ENCODE data around the gene OSBPL2. TPM values are rescaled to one million over a fixed set of nuclear protein-coding genes. Genes with fewer than 3 reads are reported as not detected.

The OSBPL2 gene
- total RNA-seq, 3 donors from 2014 or later = 17.5 to 22.5 (median 19.2) TPM

DNA sequence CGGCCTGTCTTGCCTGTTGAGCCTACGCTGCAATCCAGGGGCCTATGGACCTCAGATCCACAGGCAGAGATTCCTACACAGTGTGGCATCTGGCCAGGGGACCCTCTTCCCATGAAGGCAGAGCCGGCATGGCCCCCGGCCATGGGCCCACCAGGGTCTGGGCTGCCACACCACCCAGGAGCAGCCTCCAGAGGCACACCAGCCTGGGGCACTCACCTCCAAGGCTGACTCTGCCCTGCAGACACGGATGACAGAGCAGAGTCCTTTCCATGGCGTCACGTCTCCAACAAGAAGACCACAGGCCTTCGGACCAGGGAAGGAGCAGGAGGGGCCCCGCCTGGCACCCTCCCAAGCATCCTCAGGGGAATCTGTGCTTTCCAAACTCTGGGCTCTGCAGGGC lies 14.8 kb upstream of the OSBPL2 start:
- Mint-ChIP-seq H3K27me3 (ENCODE audit: low read depth) (peaks cover 59% of the 10 kb centered on the region), H3K36me3 (ENCODE audit: insufficient read depth) (no peaks in the 10 kb centered on the region), H3K4me3 (no peak overlapping the region), H3K9me3 (no peaks in the 10 kb centered on the region), H3K4me1 (ENCODE audit: low read depth) (peaks cover 7% of the 10 kb centered on the region)
- ATAC-seq (no peak), DNase-seq (no peak)

DNA sequence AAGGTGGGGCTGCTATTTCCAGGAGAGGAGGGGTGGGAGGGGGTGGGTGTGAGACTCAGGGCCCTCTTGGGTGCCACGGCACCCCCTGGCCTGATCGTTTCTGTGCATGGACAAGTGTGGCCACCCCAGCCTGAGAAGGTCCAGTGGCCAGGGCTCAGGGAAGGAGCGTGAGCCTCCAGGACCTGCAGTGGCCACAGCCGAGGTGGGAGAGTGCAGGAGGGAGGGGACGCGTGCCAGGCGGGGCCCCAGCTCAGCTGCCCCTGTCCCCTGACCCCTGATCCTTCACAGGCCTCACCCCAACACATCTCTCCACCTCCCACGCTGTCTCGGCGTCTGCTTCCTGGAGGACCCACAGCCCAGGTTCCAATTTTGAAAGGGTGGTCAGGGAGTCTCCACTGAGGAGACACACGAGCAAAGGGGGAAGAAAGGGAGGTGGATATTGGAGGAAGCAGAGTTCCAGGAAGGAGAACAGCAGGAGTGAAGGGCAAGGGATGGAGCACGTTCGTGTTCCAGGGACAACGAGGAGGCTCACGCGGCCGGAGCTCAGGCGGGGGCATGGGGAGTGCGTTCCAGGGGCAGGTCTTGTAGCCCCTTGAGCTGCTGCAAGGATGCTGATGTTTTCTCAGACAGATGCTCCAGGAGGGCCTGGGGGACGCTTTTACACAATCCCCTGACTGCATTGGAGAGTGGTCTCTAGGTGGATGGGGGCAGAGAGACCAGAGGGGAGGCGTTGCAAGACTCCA lies 14.0 kb upstream of the OSBPL2 start:
- ATAC-seq = no peak
- Mint-ChIP-seq H3K9me3 (no peaks in the 10 kb centered on the region), H3K4me3 (no peak overlapping the region), H3K27me3 (ENCODE audit: low read depth) (peaks cover 52% of the 10 kb centered on the region), H3K4me1 (ENCODE audit: low read depth) (peaks cover 4% of the 10 kb centered on the region), H3K36me3 (ENCODE audit: insufficient read depth) (no peaks in the 10 kb centered on the region)
- DNase-seq = no peak

DNA sequence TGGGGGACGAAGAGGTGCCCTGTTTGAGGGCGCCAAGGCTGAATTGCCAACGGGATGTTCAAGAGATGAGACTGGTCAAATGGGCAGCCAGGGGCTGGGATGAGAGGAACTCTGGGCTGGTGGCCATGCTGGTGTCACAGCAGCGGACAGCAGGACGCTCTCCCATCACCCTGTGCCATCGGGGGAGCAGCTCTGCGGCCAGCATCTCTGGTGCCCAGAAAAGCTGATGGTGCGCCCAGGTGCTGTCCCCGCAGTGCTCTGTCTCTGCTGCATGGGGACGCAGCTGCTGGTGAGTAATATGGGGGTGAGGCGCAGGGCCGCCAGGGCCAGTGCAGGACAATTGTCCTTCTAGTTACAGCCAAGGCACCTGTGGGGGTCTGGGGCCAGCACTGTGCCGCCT lies 13.3 kb upstream of the OSBPL2 start:
- Mint-ChIP-seq H3K36me3 (ENCODE audit: insufficient read depth) (no peaks in the 10 kb centered on the region), H3K9me3 (no peaks in the 10 kb centered on the region), H3K4me3 (no peak overlapping the region), H3K27me3 (ENCODE audit: low read depth) (peaks cover 51% of the 10 kb centered on the region), H3K4me1 (ENCODE audit: low read depth) (peaks cover 4% of the 10 kb centered on the region)
- ATAC-seq (no peak), DNase-seq (no peak)

DNA sequence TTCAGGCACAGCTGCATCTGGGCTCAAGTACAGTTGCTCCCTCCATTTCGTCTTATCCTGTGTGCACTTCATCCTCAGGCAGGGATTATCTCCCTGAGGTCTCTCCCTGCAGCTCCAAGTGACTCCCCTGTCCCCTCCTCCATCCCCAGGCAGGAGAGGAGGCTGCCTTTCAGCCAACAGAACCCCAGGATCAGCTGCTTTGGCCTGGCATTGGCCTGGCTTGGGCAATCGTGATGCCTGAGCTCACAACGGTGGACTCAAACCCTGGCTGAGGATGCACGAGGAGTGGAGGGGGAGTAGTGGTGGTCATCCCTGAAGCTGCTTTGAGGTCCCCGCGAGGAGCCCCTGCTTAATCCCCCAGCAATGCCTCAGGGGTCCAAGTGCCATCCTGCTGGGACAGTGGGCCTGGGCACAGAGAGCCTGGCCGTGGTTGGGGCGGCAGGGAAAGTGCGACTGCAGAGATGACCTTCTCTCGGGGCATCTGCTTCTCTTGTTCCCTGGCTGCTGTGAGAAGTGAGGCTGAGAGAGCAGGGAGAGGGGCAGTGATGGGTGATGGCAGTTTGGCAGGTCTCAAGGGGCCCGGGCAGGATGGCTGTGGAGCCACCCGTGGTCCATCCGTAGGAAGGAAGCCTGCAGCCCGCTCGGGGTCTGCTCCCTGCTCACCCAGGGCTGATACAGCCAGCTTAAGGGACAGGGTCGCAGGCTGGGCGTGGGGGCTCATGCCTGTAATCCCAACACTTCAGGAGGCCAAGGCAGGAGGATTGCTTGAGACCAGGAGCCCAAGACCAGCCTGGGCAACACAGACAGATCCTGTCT lies 12.3 kb upstream of the OSBPL2 start:
- peaks cover 1% of the 10 kb centered on the region for H3K4me1 Mint-ChIP-seq (ENCODE audit: low read depth)
- H3K9me3 Mint-ChIP-seq = no peaks in the 10 kb centered on the region
- peaks cover 46% of the 10 kb centered on the region for H3K27me3 Mint-ChIP-seq (ENCODE audit: low read depth)
- DNase-seq (no peak), ATAC-seq (no peak)
- H3K36me3 Mint-ChIP-seq (ENCODE audit: insufficient read depth) = no peaks in the 10 kb centered on the region
- no peak overlapping the region for H3K4me3 Mint-ChIP-seq

DNA sequence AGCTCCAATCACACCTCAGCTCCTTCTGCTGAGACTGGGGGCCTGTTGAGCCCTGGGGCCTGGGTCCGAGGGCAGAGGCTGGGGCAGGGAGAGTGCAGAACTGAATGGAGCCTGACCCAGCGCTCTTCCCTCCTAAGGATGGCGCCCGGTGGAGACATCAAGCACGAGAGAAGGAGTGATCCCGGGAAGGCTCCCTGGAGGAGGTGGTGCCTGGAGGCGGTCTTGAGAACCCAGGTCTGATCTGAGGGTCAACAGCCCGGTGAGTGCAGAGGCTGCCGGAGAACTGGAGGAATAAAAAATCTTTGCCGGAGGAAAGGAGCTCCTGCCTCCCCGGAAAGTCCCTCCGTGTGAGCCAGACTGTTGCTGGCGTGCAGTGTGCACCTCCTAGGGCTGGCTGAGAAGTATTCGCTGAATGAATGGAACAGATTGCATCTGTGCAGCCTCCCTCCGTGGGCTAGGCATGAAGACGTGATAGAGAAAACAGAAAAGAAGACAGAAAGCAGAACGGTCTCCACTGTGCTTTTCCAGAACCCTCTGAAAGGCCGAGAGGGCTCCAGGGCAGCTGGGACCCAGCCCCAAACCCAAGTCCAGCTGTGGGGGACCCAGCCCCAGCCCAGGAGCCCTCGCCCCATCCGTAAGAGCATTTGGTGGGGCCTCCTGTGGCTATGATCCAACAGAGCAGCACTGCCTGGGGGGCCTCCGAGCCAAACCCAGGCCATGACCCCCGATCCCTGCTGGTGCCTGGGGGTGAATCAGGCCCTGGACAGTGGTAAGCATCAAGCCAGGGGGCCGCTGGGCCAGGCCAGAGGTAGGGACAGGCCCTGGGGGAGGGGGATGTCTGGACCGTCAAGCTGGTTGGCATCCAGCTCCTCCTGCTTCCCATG lies 11.4 kb upstream of the OSBPL2 start:
- no peak for ATAC-seq
- H3K27me3 Mint-ChIP-seq (ENCODE audit: low read depth) = peaks cover 36% of the 10 kb centered on the region
- H3K9me3 Mint-ChIP-seq = no peaks in the 10 kb centered on the region
- H3K36me3 Mint-ChIP-seq (ENCODE audit: insufficient read depth) = no peaks in the 10 kb centered on the region
- DNase-seq = no peak
- no peak overlapping the region for H3K4me3 Mint-ChIP-seq
- no peaks in the 10 kb centered on the region for H3K4me1 Mint-ChIP-seq (ENCODE audit: low read depth)

DNA sequence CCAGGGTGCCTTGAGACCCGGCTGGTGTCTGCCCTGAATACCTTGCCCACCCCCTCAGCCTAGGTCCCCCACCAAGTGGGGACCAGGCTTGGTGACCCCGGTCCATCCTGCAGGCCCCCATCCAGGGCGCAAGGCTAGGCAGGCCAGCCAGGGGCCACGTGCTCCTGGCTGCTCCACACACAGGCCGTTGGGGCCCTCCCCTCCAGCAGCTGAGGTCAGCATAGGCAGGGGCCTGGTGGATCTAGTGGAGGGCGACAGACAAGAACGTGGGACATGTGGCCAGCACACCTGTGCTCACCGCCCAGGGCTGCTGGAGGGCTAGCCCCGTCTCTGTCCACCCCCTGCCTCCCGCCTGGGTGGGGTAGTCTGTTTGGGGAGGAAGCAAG lies 10.7 kb upstream of the OSBPL2 start:
- H3K36me3 Mint-ChIP-seq (ENCODE audit: insufficient read depth) = no peaks in the 10 kb centered on the region
- no peaks in the 10 kb centered on the region for H3K4me1 Mint-ChIP-seq (ENCODE audit: low read depth)
- H3K9me3 Mint-ChIP-seq = no peaks in the 10 kb centered on the region
- ATAC-seq (no peak), DNase-seq (no peak)
- H3K4me3 Mint-ChIP-seq = no peak overlapping the region
- H3K27me3 Mint-ChIP-seq (ENCODE audit: low read depth) = peaks cover 33% of the 10 kb centered on the region

DNA sequence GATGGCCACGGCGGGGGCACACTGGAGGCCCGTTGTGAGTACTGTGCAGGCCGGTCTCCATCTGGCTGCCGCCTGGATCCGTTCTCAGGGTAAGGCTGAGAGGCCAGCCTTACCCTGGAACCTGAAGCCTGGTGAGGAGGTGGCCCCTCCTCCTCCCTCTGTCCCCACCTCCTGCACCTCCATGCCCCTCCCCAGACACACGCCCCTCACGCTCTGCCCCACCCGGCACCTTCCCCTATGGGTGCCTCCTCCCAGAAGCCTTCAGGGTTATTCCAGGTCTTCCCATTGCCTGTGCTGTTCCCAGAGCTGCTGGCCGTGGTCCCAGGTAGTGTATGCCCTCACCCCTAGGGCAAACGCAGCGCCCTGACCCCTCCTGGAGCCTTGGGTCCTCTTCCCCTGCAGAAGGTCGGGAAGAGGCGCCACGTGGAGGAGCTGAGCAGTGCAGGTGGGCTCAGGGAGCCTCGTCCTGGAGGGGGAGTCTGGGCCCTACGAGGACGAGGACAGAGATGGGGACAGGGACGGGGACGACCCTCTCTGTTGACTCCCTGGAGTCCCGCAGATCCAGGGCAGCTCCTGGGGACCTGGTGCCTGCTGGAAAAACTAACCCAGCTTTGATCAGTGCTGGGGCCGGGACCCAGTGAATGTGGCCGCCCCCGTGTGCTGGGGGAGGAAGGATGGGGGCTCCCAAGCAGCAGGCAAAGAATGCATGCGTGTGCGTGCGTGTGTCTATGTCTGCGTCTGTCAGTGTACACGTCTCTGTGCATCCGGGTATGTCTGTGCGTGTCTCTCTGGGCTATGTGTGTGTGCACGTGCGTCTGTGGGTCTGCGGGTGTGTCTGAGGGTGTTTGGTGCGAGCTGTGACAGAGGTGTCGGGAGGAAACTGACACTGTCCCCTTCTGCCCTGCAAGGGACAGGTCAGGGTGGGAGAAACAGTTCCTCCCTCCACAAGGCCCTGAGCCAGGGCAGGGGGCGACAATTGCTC lies 10.1 kb upstream of the OSBPL2 start:
- no peak overlapping the region for H3K4me3 Mint-ChIP-seq
- DNase-seq (no peak), ATAC-seq (no peak)
- peaks cover 26% of the 10 kb centered on the region for H3K27me3 Mint-ChIP-seq (ENCODE audit: low read depth)
- no peaks in the 10 kb centered on the region for H3K9me3 Mint-ChIP-seq
- H3K4me1 Mint-ChIP-seq (ENCODE audit: low read depth) = no peaks in the 10 kb centered on the region
- no peaks in the 10 kb centered on the region for H3K36me3 Mint-ChIP-seq (ENCODE audit: insufficient read depth)

DNA sequence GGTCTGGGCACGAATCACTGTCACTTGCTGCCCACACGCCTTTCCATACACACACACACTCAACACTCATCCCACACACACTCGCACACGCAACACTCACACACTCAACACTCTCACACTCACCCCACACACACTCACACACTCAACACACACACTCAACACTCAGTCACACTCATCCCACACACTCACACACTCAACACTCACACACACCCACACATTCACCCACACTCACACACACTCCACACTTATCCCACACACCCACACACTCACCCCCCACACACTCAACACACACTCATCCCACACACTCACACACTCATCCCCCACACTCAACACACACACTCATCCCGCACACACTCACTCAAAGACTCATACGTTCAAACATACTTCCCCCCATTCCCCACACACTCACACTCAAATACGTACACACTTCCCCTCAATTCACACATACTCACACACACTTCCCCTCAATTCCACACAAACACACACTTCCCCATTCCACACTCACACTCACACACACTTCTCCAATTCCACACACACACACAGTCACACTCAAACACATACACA lies 9.3 kb upstream of the OSBPL2 start:
- Mint-ChIP-seq H3K9me3 (no peaks in the 10 kb centered on the region), H3K4me3 (no peak overlapping the region), H3K36me3 (ENCODE audit: insufficient read depth) (no peaks in the 10 kb centered on the region), H3K4me1 (ENCODE audit: low read depth) (no peaks in the 10 kb centered on the region), H3K27me3 (ENCODE audit: low read depth) (peaks cover 23% of the 10 kb centered on the region)
- ATAC-seq = no peak
- DNase-seq = no peak

DNA sequence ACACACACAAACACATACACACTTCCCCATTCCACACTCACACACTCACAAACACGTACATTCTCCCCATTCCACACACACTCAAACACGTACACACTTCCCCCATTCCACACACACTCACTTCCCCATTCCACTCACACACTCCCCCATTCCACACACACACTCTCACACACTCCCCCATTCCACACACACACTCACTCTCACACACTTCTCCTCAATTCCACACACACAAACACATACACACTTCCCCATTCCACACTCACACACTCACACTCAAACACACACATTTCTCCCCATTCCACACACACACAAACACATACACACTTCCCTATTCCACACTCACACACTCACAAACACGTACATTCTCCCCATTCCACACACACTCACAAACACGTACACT lies 8.7 kb upstream of the OSBPL2 start:
- DNase-seq = no peak
- no peak for ATAC-seq
- Mint-ChIP-seq H3K4me1 (ENCODE audit: low read depth) (no peaks in the 10 kb centered on the region), H3K36me3 (ENCODE audit: insufficient read depth) (no peaks in the 10 kb centered on the region), H3K9me3 (no peaks in the 10 kb centered on the region), H3K4me3 (no peak overlapping the region), H3K27me3 (ENCODE audit: low read depth) (peaks cover 17% of the 10 kb centered on the region)

DNA sequence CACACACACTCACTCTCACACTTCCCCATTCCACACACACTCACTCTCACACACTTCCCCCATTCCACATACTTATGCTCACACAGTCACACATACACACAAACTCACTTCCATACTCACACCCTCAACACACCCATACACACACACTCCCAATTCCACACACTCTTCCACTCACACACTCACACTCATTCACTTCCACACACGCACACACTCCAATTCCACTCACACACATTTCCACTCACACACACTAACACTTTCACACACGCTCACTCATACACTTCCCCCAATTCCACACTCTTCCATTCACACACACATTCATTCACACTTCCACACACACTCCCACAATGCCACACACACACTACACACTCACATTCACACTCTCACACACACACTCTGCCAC lies 8.0 kb upstream of the OSBPL2 start:
- no peak for ATAC-seq
- Mint-ChIP-seq H3K9me3 (no peaks in the 10 kb centered on the region), H3K4me1 (ENCODE audit: low read depth) (no peaks in the 10 kb centered on the region), H3K4me3 (no peak overlapping the region), H3K36me3 (ENCODE audit: insufficient read depth) (no peaks in the 10 kb centered on the region), H3K27me3 (ENCODE audit: low read depth) (peaks cover 11% of the 10 kb centered on the region)
- no peak for DNase-seq

DNA sequence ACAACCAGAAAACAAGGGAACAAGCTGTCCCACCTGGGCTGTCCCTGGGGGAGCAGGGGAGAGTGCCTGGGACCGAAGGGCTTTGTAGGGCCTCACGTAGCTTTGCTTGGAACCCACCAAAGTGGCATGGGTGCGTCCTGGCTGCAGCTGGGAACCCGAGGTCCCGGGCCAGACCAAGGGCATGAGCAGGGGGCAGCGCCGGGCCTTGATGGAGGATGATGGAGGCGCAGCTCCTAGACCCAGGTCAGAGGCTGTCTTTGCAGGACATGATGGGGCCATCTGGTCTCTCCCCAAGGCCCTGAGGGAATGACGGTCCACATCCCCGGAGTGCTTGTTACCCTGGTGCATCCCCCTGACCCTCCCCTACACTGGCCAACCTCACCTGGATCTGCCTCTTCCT lies 7.6 kb upstream of the OSBPL2 start:
- ATAC-seq (no peak), DNase-seq (no peak)
- Mint-ChIP-seq H3K9me3 (no peaks in the 10 kb centered on the region), H3K36me3 (ENCODE audit: insufficient read depth) (no peaks in the 10 kb centered on the region), H3K4me3 (no peak overlapping the region), H3K4me1 (ENCODE audit: low read depth) (no peaks in the 10 kb centered on the region), H3K27me3 (ENCODE audit: low read depth) (peaks cover 7% of the 10 kb centered on the region)

DNA sequence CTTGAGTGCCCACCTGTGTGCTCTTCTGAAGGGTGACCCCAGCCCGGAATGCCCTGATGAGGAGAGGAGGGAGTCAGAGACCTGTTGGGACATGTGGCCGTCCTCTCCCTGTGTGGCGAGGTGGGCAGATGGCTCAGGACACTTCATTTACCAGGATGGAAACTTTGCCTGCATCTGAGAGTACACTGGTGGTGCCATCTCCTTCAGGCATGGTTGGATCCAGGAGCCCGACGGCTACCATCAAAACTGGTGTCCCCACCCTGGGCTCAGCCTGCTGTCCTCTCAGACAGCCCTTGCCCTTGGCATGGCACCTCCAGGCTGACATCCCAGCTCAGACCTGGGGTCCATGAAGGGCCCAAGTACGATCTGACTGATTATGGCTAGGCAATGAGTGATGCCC lies 7.0 kb upstream of the OSBPL2 start:
- Mint-ChIP-seq H3K4me3 (no peak overlapping the region), H3K36me3 (ENCODE audit: insufficient read depth) (no peaks in the 10 kb centered on the region), H3K27me3 (ENCODE audit: low read depth) (peaks cover 7% of the 10 kb centered on the region), H3K9me3 (no peaks in the 10 kb centered on the region), H3K4me1 (ENCODE audit: low read depth) (no peaks in the 10 kb centered on the region)
- ATAC-seq (no peak), DNase-seq (no peak)

DNA sequence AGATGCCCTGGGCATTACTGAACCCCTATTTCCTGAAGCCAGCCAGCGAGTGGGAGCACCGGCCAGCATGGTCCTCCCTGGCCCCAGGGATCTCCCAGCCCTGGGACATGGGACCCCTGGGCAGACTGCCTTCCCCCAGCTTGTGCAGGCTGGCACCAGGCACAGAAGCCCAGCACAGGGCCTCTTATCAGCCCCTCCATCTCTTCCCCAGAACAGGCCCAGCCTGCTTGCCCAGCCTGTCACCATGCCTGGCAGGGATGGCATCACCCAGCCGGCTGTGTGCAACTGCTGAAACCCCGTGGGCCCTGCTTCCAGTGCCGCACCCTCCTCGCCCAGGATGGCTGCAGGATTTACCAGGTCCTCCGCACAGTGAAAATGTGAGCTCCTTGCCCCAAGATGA lies 6.1 kb upstream of the OSBPL2 start:
- Mint-ChIP-seq H3K36me3 (ENCODE audit: insufficient read depth) (no peaks in the 10 kb centered on the region), H3K27me3 (ENCODE audit: low read depth) (peaks cover 4% of the 10 kb centered on the region), H3K4me1 (ENCODE audit: low read depth) (no peaks in the 10 kb centered on the region), H3K4me3 (no peak overlapping the region), H3K9me3 (no peaks in the 10 kb centered on the region)
- DNase-seq = no peak
- ATAC-seq = no peak

All from activated T-cell treated with anti-CD3 and anti-CD28 coated beads, Interleukin-2, amount 50 U/mL, for 4 hours (primary cell).